Cardiac muscle cell (in vitro differentiated cells and primary cell): ENCODE data around the gene SNTA1. TPM values are rescaled to one million over a fixed set of nuclear protein-coding genes. Genes with fewer than 3 reads are reported as not detected.
"Not testable (repeated sequence)": the region's sequence is repeated elsewhere in the genome, so short reads cannot be mapped to it uniquely, and the experiment has no call there.

Experiments
- DNase-seq, 2 donors: peaks; one replicate each; pipeline versions ENCODE4 v3.0.0 to v3.0.0-alpha.2; 2010 to 2017; ENCODE audit warnings: low read depth in 1 of 2, low spot score in 1 of 2
- H3K27ac ChIP-seq: fragments of 200-600 bp; sonication (generic); 2 replicates; pipeline ENCODE4 v1.5.1; 2016
- H3K27me3 ChIP-seq: fragments of 200-600 bp; sonication (generic); 2 replicates; pipeline ENCODE4 v1.6.0; 2016; ENCODE audit warnings: control low read depth
- H3K36me3 ChIP-seq: fragments of 200-600 bp; sonication (generic); 2 replicates; pipeline ENCODE4 v1.5.1; 2016; ENCODE audit warnings: control low read depth
- H3K4me1 ChIP-seq: fragments of 200-600 bp; sonication (generic); 2 replicates; pipeline ENCODE4 v1.8.1; 2017; ENCODE audit warnings: low read depth, mild to moderate bottlenecking, mixed run types
- H3K4me3 ChIP-seq: fragments of 200-600 bp; sonication (generic); 2 replicates; pipeline ENCODE4 v1.5.1; 2016; ENCODE audit warnings: mild to moderate bottlenecking
- H3K9me3 ChIP-seq: fragments of 200-600 bp; sonication (generic); 2 replicates; pipeline ENCODE4 v1.5.1; 2017; ENCODE audit warnings: low read depth, mild to moderate bottlenecking, control low read depth
- CTCF ChIP-seq: IDR thresholded peaks from 2 replicates; pipeline ENCODE4 v1.5.1; 2012; ENCODE audit warnings: low read depth, mild to moderate bottlenecking, low read length
- polyA plus RNA-seq: library from polyadenylated mRNA; unstranded; fragments of >200 nt; fragmentation: Nextera tagmentation; extraction: Ambion mirVana; gene quantifications from 2 replicates; pipeline ENCODE4 v1.2.1, GENCODE V29; 2016
- total RNA-seq: library from RNA; depleted of rRNA; stranded (reverse); fragments of >200 nt; gene quantifications from 2 replicates; pipeline ENCODE4 v1.2.3, GENCODE V29; 2016

The SNTA1 gene
- total and polyA plus RNA-seq, 2 experiments from 2014 or later: 329 to 409 TPM

DNA sequence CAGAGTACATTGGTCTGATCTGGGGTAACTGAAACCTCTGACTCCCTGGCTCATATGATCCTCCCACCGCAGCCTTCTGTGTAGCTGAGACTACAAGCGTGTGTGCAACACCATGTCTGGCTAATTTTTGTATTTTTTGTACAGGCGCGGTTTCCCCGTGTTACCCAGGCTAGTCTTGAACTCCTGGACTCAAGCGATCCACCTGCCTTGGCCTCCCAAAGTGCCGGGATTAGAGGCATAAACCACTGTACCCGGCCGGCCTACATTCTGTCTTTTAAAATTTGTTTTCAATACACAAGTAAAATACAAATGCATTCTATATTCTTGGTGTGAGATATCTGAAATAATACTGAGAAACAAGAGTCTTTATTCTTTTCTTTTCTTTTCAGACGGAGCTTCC is 44.6 kb upstream of the SNTA1 start:
- DNase-seq: no peak

DNA sequence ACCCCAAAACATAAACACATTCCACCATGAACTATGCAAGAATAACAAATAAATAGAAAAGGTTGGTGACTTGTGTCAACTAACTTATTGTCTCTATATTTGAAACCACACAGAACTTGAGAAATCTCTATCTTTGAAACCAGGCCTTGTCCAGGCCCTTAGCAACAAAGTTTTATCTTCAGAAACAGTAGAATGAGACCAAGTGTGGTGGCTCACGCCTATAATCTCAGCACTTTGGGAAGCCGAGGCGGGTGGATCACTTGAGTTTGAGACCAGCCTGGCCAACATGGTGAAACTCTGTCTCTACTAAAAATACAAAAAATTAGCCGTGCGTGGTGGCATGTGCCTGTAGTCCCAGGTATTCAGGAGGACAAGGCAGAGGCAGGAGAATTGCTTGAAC is 39.6 kb upstream of the SNTA1 start:
- DNase-seq, H3K4me3 ChIP-seq, H3K36me3 ChIP-seq, H3K4me1 ChIP-seq, H3K27me3 ChIP-seq, H3K9me3 ChIP-seq: not testable (repeated sequence)
- H3K27ac ChIP-seq: peak overlapping the region; percentile 23

More for the DNA sequence above, 44.6 kb upstream of the SNTA1 start:
- H3K27ac ChIP-seq: no peak overlapping the region
- no peaks in the 10 kb centered on the region for H3K27me3 ChIP-seq
- peaks cover 12% of the 10 kb centered on the region for H3K4me1 ChIP-seq
- TF ChIP-seq CTCF: no peak
- no peaks in the 10 kb centered on the region for H3K36me3 ChIP-seq
- H3K4me3 ChIP-seq: no peak overlapping the region
- no peaks in the 10 kb centered on the region for H3K9me3 ChIP-seq

DNA sequence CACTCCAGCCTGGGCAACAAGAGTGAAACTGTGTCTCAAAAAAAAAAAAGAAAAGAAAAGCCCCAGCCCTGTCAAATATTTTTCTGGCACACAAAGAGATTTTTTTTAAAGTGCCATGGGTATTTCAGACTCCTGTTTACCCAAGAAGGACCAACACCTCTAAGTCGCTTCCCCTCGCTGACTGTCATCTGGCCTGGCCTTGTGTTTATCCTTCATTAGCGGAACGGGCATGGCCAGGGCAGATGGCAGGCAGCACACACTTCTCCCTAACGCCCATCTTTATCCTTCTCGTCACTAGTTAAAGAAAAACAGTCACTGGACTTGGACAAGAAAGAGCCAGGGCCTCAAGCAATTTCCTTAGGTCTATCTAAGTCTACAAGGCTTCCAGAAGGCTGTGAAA is 39.0 kb upstream of the SNTA1 start:
- Histone ChIP-seq H3K9me3 (no peaks in the 10 kb centered on the region), H3K4me3 (no peak overlapping the region)
- no peak for TF ChIP-seq CTCF

DNA sequence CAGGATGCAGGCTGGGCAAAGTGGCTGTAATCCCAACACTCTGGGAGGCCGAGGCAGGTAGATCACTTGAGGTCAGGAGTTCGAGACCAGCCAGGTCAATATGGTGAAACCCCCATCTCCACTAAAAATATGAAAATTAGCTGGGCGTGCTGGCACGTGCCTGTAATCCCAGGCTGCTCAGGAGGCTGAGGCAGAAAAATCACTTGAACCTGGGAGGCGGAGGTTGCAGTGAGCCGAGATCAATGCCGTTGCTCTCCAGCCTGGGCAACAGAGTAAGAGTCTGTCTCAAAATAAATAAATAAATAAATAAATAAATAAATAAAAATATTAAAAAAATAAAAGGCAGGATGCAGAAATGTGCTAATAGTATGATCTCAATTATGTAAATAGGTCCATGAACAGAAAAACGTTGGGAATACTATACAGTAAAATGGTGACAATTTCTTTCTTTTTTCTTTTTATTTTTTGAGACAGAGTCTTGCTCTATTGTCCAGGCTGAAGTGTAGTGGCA is 37.9 kb upstream of the SNTA1 start:
- no peak for TF ChIP-seq CTCF
- Histone ChIP-seq H3K36me3 (no peaks in the 10 kb centered on the region), H3K4me3 (no peak overlapping the region), H3K4me1 (no peaks in the 10 kb centered on the region), H3K27ac (no peak overlapping the region), H3K27me3 (no peaks in the 10 kb centered on the region), H3K9me3 (no peaks in the 10 kb centered on the region)
- DNase-seq: no peak

More for the DNA sequence above, 39.0 kb upstream of the SNTA1 start:
- Histone ChIP-seq H3K27ac (peak overlapping the region; percentile 23), H3K36me3 (no peaks in the 10 kb centered on the region), H3K27me3 (no peaks in the 10 kb centered on the region), H3K4me1 (no peaks in the 10 kb centered on the region)
- DNase-seq: no peak

DNA sequence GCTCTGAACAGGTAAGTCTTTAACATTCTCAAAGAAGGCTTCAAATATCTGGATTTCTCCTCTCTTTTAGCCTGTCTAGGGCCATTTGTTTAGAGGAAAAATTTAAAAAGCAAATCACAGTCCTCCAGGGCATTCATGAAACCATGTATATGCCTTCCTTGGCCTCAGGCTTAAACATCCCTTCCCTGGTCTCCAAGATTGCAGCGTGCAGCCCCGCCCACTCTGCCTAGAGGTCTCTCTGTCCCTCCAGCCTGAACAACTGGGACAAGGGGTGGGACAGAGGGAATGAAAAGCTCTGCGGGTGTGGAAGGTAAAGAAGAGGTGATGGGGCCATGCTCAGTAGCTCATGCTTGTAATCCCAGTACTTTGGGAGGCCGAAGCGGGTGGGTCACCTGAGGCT is 36.5 kb upstream of the SNTA1 start:
- Histone ChIP-seq H3K27me3 (no peaks in the 10 kb centered on the region), H3K4me1 (no peaks in the 10 kb centered on the region), H3K4me3 (no peak overlapping the region), H3K36me3 (no peaks in the 10 kb centered on the region), H3K9me3 (no peaks in the 10 kb centered on the region), H3K27ac (no peak overlapping the region)
- TF ChIP-seq CTCF: no peak
- DNase-seq: no peak

DNA sequence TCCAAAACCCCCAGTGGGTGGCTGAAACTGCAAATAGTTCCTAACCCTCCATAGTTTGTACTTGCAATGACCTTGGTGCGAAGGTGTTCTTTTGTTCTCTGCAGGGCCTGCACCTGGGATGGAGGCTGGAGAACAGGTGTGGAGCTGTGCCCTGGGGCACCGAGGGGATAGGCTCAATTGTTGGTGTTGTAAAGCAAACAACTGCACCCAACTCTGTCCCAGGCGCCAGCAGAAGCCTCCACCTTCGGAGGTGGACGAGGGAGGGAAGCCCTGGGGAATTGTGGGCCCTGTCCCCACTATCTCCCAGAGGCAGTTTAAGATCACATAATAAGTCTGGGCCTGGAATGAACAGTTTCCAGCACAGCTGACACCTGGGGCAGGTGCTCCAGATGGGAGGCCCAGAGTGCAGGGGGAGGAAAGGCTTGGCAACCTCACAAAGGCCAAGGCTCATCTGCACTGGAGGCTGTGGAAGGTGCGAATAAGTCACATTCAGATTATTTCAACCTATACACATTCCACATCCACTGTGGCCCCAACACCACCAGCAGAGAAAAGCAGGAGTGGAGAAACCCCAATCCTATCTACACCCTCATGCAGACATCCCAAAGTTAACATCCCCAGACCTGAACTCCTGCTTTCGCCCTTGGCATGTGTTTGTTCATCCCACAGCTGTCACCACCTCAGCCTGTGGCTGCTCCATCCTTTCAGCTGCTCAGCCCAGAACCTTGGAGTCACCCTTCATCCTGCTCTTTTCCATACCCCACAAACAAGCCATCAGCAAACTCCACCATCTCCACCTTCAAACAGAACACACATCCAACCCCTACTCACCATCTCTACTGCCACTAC is 34.0 kb upstream of the SNTA1 start:
- TF ChIP-seq CTCF: no peak
- H3K27ac ChIP-seq: no peak overlapping the region
- DNase-seq: peak in 1 of 2 donors; percentile 20

More for the DNA sequence above, 34.0 kb upstream of the SNTA1 start:
- no peaks in the 10 kb centered on the region for H3K4me1 ChIP-seq
- no peak overlapping the region for H3K4me3 ChIP-seq
- no peaks in the 10 kb centered on the region for H3K9me3 ChIP-seq
- H3K36me3 ChIP-seq: no peaks in the 10 kb centered on the region
- H3K27me3 ChIP-seq: no peaks in the 10 kb centered on the region
